K562 (cell line): ENCODE results near the gene SLC35B1. TPM values are rescaled to one million over a fixed set of nuclear protein-coding genes. Genes with fewer than 3 reads are reported as not detected.

ENCODE experiments used
- ARID1B ChIP-seq: fragments of 450-650 bp; IDR thresholded peaks from 2 replicates; pipeline ENCODE4 v1.6.1; 2016; ENCODE audit warnings: antibody characterized with exemption, mild to moderate bottlenecking, inconsistent platforms
- CCNT2 ChIP-seq: IDR thresholded peaks from 2 replicates; pipeline ENCODE4 v1.6.1; 2011; ENCODE audit warnings: borderline replicate concordance, low read depth, mild to moderate bottlenecking, moderate library complexity, mixed read lengths, low read length; ENCODE audit not compliant: insufficient read length; ENCODE audit errors: extremely low read depth
- ETV6 ChIP-seq, 3 experiments: fragments of 150-350 bp in 1 of 3; sonication (generic) in 1 of 3; formaldehyde crosslinking in 1 of 3; IDR thresholded peaks; 2 replicates each; pipeline versions ENCODE4 v1.6.1 to v1.8.0; 2014 to 2022; ENCODE audit warnings: borderline replicate concordance in 2 of 3, low read depth in 2 of 3, antibody characterized with exemption in 1 of 3, low read length in 1 of 3, mild to moderate bottlenecking in 1 of 3, missing genetic modification reagents in 1 of 3
- HLTF ChIP-seq: fragments of 450-650 bp; IDR thresholded peaks from 2 replicates; pipeline ENCODE4 v1.6.1; 2016
- HSF4 ChIP-seq: fragments of 250-450 bp; sonication (Bioruptor Pico); IDR thresholded peaks from 2 replicates; pipeline ENCODE4 v2.1.2; 2022; ENCODE audit warnings: mild to moderate bottlenecking, moderate library complexity, borderline replicate concordance
- JUN ChIP-seq, 2 experiments: sonication (generic) in 1 of 2; formaldehyde crosslinking in 1 of 2; IDR thresholded peaks; 2 replicates each; pipeline versions ENCODE4 v1.6.1 to v1.8.0; 2012 to 2022; ENCODE audit warnings: borderline replicate concordance in 2 of 2, mild to moderate bottlenecking in 2 of 2, improper control_type of control experiment in 1 of 2, low read depth in 1 of 2, low read length in 1 of 2, missing genetic modification reagents in 1 of 2
- TARDBP ChIP-seq: fragments of 450-650 bp; IDR thresholded peaks from 2 replicates; pipeline ENCODE4 v1.6.1; 2016
- XRCC3 ChIP-seq: fragments of 450-650 bp; IDR thresholded peaks from 2 replicates; pipeline ENCODE4 v1.6.1; 2017; ENCODE audit warnings: mild to moderate bottlenecking, moderate library complexity
- ZBTB1 ChIP-seq: sonication (generic); formaldehyde crosslinking; IDR thresholded peaks from 2 replicates; pipeline ENCODE4 v1.8.1; 2023; ENCODE audit warnings: missing genetic modification reagents, low read depth, mild to moderate bottlenecking, borderline replicate concordance
- ZNF124 ChIP-seq: sonication (generic); formaldehyde crosslinking; IDR thresholded peaks from 2 replicates; pipeline ENCODE4 v1.8.1; 2022; ENCODE audit warnings: missing genetic modification reagents
- ZNF589 ChIP-seq: fragments of 200-800 bp; sonication (Bioruptor generic); IDR thresholded peaks from 2 replicates; pipeline ENCODE4 v1.6.1; 2016; ENCODE audit warnings: low read depth, missing genetic modification characterization, missing compliant biosample characterization
- polyA plus RNA-seq, 8 experiments: library from polyadenylated mRNA; depleted of rRNA in 4 of 8; stranded (reverse) in 5 of 8; unstranded in 3 of 8; fragments of >200 nt; fragmentation: Nextera tagmentation in 2 of 8; fragmentation: Illumina TruSeq in 1 of 8; extraction: Ambion mirVana in 2 of 8; extraction: Trizol in 1 of 8; gene quantifications; 2 replicates each; pipeline versions ENCODE4 v1.2.1 to v1.2.3, GENCODE V29; 2011 to 2014; ENCODE audit warnings: inconsistent platforms in 1 of 8, missing spikeins in 1 of 8
- total RNA-seq, 7 experiments: library from RNA; depleted of rRNA in 6 of 7; stranded (reverse); fragments of >200 nt in 6 of 7; fragmentation: Illumina TruSeq in 2 of 7; extraction: Trizol in 2 of 7; gene quantifications; 2 replicates each; pipeline versions ENCODE4 v1.2.1 to v1.2.3, GENCODE V29; 2011 to 2021; ENCODE audit warnings: low replicate concordance in 1 of 7
- TF ChIP-seq, protein P1 (sequence below): sonication (generic); formaldehyde crosslinking; IDR thresholded peaks from 2 replicates; pipeline ENCODE4 v1.8.1; 2022; ENCODE audit warnings: missing genetic modification reagents
- TF ChIP-seq, protein P2 (sequence below): sonication (generic); formaldehyde crosslinking; IDR thresholded peaks from 2 replicates; pipeline ENCODE4 v1.8.0; 2022; ENCODE audit warnings: mild to moderate bottlenecking, missing genetic modification reagents
- TF ChIP-seq, protein P3 (sequence below): fragments of 250-450 bp; sonication (Bioruptor Pico); IDR thresholded peaks from 2 replicates; pipeline ENCODE4 v1.4.0; 2020; ENCODE audit warnings: mild to moderate bottlenecking
- TF ChIP-seq, protein P4 (sequence below): fragments of 250-450 bp; sonication (Bioruptor Pico); IDR thresholded peaks from 2 replicates; pipeline ENCODE4 v1.8.0; 2022; ENCODE audit warnings: moderate library complexity, mild to moderate bottlenecking, inconsistent platforms
- TF ChIP-seq, protein P5 (sequence below): fragments of 250-450 bp; sonication (Bioruptor Pico); IDR thresholded peaks from 2 replicates; pipeline ENCODE4 v1.5.0; 2020; ENCODE audit warnings: mild to moderate bottlenecking
- TF ChIP-seq, protein P6 (sequence below): conservative IDR thresholded peaks from 2 replicates; pipeline ENCODE4 v1.6.1; 2011; ENCODE audit warnings: low read depth, mild to moderate bottlenecking, low read length; ENCODE audit not compliant: control insufficient read depth
- TF ChIP-seq, protein P7 (sequence below): fragments of 250-450 bp; sonication (Bioruptor Pico); IDR thresholded peaks from 2 replicates; pipeline ENCODE4 v1.8.0; 2021; ENCODE audit warnings: moderate library complexity, mild to moderate bottlenecking, inconsistent platforms

SLC35B1 gene
- total and polyA plus RNA-seq, 9 of the 15 experiments (the other 6 are each of a cell fraction or from before 2014, with no cell fraction given) = 51.4 to 87.9 (median 66.3) TPM

DNA sequence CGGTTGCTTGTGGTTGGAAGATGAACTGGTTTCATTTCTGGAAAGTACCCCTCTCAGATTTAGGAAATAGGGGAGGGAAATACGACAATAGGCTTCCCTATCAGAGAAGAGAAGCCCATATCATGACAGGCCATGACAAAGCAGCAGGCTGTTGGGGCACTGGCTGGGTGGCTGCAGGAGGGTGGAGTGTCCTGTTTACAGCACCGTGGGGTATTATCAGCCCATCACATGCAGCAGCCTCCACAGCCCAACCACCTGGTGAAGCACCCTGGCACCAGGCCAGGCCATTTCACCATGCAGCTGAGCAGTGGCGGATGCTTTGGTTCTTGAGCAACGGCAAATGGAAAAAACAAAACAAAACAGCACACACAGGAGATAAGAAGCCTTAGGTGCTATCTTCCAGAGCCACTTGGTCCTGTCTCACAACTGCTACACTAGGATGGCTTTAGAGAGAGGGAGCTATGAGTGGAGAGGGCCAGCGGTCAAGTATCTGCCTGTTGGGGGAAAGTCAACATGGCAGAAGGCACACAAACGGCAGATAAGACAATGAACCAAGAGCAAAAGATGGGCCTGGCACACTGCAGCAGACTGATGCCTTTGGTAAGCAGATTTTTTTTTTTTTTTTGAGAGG lies 32.0 kb upstream of the SLC35B1 start (continued):
- TF ChIP-seq, protein P1, sequence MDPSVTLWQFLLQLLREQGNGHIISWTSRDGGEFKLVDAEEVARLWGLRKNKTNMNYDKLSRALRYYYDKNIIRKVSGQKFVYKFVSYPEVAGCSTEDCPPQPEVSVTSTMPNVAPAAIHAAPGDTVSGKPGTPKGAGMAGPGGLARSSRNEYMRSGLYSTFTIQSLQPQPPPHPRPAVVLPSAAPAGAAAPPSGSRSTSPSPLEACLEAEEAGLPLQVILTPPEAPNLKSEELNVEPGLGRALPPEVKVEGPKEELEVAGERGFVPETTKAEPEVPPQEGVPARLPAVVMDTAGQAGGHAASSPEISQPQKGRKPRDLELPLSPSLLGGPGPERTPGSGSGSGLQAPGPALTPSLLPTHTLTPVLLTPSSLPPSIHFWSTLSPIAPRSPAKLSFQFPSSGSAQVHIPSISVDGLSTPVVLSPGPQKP (CRISPR knock-in tag) = no peak
- TF ChIP-seq, protein P2, sequence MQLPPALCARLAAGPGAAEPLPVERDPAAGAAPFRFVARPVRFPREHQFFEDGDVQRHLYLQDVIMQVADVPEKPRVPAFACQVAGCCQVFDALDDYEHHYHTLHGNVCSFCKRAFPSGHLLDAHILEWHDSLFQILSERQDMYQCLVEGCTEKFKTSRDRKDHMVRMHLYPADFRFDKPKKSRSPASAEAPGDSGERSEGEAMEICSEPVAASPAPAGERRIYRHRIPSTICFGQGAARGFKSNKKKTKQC = peak; percentile 74; the same call in 1 of the 2 replicates
- no peak for TF ChIP-seq ZBTB1
- TF ChIP-seq, protein P3, sequence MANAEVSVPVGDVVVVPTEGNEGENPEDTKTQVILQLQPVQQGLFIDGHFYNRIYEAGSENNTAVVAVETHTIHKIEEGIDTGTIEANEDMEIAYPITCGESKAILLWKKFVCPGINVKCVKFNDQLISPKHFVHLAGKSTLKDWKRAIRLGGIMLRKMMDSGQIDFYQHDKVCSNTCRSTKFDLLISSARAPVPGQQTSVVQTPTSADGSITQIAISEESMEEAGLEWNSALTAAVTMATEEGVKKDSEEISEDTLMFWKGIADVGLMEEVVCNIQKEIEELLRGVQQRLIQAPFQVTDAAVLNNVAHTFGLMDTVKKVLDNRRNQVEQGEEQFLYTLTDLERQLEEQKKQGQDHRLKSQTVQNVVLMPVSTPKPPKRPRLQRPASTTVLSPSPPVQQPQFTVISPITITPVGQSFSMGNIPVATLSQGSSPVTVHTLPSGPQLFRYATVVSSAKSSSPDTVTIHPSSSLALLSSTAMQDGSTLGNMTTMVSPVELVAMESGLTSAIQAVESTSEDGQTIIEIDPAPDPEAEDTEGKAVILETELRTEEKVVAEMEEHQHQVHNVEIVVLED (CRISPR knock-in tag) = peak; percentile 57
- TF ChIP-seq, protein P4, sequence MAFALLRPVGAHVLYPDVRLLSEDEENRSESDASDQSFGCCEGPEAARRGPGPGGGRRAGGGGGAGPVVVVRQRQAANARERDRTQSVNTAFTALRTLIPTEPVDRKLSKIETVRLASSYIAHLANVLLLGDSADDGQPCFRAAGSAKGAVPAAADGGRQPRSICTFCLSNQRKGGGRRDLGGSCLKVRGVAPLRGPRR = no peak; the same call in 1 of the 2 replicates
- TF ChIP-seq XRCC3 = no peak
- TF ChIP-seq, protein P5, sequence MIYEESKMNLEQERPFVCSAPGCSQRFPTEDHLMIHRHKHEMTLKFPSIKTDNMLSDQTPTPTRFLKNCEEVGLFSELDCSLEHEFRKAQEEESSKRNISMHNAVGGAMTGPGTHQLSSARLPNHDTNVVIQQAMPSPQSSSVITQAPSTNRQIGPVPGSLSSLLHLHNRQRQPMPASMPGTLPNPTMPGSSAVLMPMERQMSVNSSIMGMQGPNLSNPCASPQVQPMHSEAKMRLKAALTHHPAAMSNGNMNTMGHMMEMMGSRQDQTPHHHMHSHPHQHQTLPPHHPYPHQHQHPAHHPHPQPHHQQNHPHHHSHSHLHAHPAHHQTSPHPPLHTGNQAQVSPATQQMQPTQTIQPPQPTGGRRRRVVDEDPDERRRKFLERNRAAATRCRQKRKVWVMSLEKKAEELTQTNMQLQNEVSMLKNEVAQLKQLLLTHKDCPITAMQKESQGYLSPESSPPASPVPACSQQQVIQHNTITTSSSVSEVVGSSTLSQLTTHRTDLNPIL = no peak
- peak; percentile 100 for TF ChIP-seq CCNT2
- no peak for TF ChIP-seq HSF4 (CRISPR knock-in tag)
- TF ChIP-seq, protein P6, sequence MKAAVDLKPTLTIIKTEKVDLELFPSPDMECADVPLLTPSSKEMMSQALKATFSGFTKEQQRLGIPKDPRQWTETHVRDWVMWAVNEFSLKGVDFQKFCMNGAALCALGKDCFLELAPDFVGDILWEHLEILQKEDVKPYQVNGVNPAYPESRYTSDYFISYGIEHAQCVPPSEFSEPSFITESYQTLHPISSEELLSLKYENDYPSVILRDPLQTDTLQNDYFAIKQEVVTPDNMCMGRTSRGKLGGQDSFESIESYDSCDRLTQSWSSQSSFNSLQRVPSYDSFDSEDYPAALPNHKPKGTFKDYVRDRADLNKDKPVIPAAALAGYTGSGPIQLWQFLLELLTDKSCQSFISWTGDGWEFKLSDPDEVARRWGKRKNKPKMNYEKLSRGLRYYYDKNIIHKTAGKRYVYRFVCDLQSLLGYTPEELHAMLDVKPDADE = peak; percentile 97
- peak; percentile 64 to 94; a peak in 3 of 4 replicates for TF ChIP-seq ETV6 (IDR thresholded peaks at IDR 0.05; ENCODE audit: borderline replicate concordance in 1 of 2, low read depth in 2 of 2, low read length in 1 of 2)
- TF ChIP-seq ETV6 (CRISPR knock-in tag; IDR thresholded peaks at IDR 0.05; ENCODE audit: borderline replicate concordance) = no peak
- TF ChIP-seq ARID1B = peak; percentile 100
- peak; percentile 100 for TF ChIP-seq HLTF
- peak; percentile 63; the same call in 1 of the 2 replicates for TF ChIP-seq JUN (IDR thresholded peaks at IDR 0.05; ENCODE audit: borderline replicate concordance, low read depth, low read length)
- TF ChIP-seq JUN (CRISPR knock-in tag; IDR thresholded peaks at IDR 0.05; ENCODE audit: borderline replicate concordance) = no peak
- no peak for TF ChIP-seq ZNF124 (CRISPR knock-in tag)
- TF ChIP-seq, protein P7, sequence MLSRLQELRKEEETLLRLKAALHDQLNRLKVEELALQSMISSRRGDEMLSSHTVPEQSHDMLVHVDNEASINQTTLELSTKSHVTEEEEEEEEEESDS (CRISPR knock-in tag) = no peak
- peak; percentile 99 for TF ChIP-seq ZNF589 (CRISPR knock-in tag)
- peak; percentile 99 for TF ChIP-seq TARDBP
